ENCODE results near the gene CIPC. TPM values are rescaled to one million over a fixed set of nuclear protein-coding genes. Genes with fewer than 3 reads are reported as not detected.

The CIPC gene
- polyA plus RNA-seq, 1 donor from 2014 or later, result 36.7 TPM

DNA sequence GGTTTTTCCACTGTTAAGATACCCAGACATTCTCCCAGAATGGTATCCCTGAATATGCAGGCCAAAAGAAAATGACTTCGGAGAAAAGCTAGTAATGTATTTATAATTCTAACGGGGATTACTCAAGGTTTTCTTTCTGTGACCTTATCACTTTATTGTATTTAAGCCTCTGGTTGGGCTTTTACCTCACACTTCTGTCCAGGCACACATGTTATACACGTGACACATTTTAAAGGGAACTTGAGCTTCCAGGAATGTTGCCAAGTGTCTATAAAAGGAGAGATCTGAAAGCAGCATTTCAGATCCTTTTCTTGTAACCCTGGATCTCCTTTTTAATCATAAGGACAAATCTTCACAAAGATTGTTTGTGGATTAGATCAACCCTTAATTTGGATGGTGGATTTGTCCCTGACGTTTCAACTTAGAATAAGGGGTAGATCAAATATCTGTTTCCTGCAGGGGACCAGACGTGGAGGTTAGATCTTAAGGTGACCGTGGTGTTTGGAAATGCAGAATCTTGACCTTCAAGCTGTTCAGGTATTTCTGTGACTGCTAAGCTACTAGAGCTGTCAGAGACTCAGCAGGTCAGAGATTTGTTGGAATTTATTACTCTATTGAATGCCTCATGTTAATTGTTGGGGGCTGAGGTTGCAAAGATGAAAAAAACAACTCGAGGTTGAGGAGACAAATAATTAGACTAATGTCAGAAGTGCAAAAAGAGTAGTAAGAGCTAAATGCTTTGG, 1.5 kb downstream of the CIPC start:
- peak overlapping the region; percentile 87 for H3K4me3 ChIP-seq (ENCODE audit: low read length)
- no peaks in the 10 kb centered on the region for H3K9me3 ChIP-seq (ENCODE audit: low read length)
- H2AFZ ChIP-seq (ENCODE audit: low read depth, low read length), result no peak overlapping the region
- H3K79me2 ChIP-seq (replicated peaks; ENCODE audit: insufficient read depth, low read length), result peaks cover 32% of the 10 kb centered on the region
- TF ChIP-seq RAD21 (conservative IDR thresholded peaks at IDR 0.05), result no peak
- TF ChIP-seq, protein P1, sequence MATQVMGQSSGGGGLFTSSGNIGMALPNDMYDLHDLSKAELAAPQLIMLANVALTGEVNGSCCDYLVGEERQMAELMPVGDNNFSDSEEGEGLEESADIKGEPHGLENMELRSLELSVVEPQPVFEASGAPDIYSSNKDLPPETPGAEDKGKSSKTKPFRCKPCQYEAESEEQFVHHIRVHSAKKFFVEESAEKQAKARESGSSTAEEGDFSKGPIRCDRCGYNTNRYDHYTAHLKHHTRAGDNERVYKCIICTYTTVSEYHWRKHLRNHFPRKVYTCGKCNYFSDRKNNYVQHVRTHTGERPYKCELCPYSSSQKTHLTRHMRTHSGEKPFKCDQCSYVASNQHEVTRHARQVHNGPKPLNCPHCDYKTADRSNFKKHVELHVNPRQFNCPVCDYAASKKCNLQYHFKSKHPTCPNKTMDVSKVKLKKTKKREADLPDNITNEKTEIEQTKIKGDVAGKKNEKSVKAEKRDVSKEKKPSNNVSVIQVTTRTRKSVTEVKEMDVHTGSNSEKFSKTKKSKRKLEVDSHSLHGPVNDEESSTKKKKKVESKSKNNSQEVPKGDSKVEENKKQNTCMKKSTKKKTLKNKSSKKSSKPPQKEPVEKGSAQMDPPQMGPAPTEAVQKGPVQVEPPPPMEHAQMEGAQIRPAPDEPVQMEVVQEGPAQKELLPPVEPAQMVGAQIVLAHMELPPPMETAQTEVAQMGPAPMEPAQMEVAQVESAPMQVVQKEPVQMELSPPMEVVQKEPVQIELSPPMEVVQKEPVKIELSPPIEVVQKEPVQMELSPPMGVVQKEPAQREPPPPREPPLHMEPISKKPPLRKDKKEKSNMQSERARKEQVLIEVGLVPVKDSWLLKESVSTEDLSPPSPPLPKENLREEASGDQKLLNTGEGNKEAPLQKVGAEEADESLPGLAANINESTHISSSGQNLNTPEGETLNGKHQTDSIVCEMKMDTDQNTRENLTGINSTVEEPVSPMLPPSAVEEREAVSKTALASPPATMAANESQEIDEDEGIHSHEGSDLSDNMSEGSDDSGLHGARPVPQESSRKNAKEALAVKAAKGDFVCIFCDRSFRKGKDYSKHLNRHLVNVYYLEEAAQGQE (IDR thresholded peaks at IDR 0.05; ENCODE audit: borderline replicate concordance), result no peak
- no peaks in the 10 kb centered on the region for H4K20me1 ChIP-seq (ENCODE audit: insufficient read depth)
- peak overlapping the region; percentile 97 for H3K9ac ChIP-seq (ENCODE audit: low read length)
- H3K9me2 ChIP-seq (ENCODE audit: insufficient read depth, low read length), result no peaks in the 10 kb centered on the region
- peak overlapping the region; percentile 93 for H3K4me2 ChIP-seq (ENCODE audit: low read length)
- H3K36me3 ChIP-seq (ENCODE audit: insufficient read depth, low read length), result no peaks in the 10 kb centered on the region
- H3K27me3 ChIP-seq (ENCODE audit: insufficient read depth, low read depth, low read length), result no peaks in the 10 kb centered on the region
- H3F3A ChIP-seq (ENCODE audit: insufficient read depth, low read length, poor library complexity, severe bottlenecking), result no peaks in the 10 kb centered on the region
- no peak overlapping the region for H3K27ac ChIP-seq (ENCODE audit: low read length)

DNA sequence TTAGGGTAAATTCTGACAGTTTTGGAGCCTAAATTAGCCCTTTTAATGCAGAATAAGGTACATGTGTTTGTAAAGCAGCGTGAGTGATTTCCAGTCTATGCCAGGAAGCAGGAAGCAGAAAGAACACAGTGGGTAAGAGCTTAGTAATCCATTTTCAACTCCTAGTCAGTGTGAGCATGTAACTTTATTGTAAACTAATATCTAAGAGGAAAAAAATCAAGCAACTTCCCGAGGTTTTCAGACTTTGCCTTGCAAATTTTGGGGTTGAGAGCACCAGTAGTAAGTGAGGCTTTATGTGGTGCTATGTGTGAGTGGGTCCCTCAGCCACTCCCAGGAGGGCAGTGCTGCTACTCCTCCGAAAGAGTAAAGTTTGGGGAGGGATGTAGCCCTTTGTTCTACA, 2.9 kb downstream of the CIPC start:
- Histone ChIP-seq H3K4me3 (ENCODE audit: low read length) (no peak overlapping the region), H2AFZ (ENCODE audit: low read depth, low read length) (no peak overlapping the region), H3K79me2 (replicated peaks; ENCODE audit: insufficient read depth, low read length) (peaks cover 32% of the 10 kb centered on the region), H3K9me2 (ENCODE audit: insufficient read depth, low read length) (no peaks in the 10 kb centered on the region), H3K9me3 (ENCODE audit: low read length) (no peaks in the 10 kb centered on the region), H3K27me3 (ENCODE audit: insufficient read depth, low read depth, low read length) (no peaks in the 10 kb centered on the region), H4K20me1 (ENCODE audit: insufficient read depth) (no peaks in the 10 kb centered on the region), H3K9ac (ENCODE audit: low read length) (no peak overlapping the region), H3K27ac (ENCODE audit: low read length) (no peak overlapping the region), H3F3A (ENCODE audit: insufficient read depth, low read length, poor library complexity, severe bottlenecking) (no peaks in the 10 kb centered on the region), H3K36me3 (ENCODE audit: insufficient read depth, low read length) (no peaks in the 10 kb centered on the region), H3K4me2 (ENCODE audit: low read length) (no peak overlapping the region)
- no peak for TF ChIP-seq MXI1 (conservative IDR thresholded peaks at IDR 0.05; ENCODE audit: poor library complexity, severe bottlenecking)
- no peak for TF ChIP-seq EZH2 (IDR thresholded peaks at IDR 0.05; ENCODE audit: borderline replicate concordance, insufficient read depth, low read length, poor library complexity, severe bottlenecking)
- no peak for TF ChIP-seq TAF1 (IDR thresholded peaks at IDR 0.05; ENCODE audit: low read depth)
- TF ChIP-seq, protein P2, sequence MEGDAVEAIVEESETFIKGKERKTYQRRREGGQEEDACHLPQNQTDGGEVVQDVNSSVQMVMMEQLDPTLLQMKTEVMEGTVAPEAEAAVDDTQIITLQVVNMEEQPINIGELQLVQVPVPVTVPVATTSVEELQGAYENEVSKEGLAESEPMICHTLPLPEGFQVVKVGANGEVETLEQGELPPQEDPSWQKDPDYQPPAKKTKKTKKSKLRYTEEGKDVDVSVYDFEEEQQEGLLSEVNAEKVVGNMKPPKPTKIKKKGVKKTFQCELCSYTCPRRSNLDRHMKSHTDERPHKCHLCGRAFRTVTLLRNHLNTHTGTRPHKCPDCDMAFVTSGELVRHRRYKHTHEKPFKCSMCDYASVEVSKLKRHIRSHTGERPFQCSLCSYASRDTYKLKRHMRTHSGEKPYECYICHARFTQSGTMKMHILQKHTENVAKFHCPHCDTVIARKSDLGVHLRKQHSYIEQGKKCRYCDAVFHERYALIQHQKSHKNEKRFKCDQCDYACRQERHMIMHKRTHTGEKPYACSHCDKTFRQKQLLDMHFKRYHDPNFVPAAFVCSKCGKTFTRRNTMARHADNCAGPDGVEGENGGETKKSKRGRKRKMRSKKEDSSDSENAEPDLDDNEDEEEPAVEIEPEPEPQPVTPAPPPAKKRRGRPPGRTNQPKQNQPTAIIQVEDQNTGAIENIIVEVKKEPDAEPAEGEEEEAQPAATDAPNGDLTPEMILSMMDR (IDR thresholded peaks at IDR 0.05; ENCODE audit: poor library complexity, severe bottlenecking), result no peak
- no peak for TF ChIP-seq POLR2AphosphoS5 (IDR thresholded peaks at IDR 0.05)
- TF ChIP-seq EP300 (conservative IDR thresholded peaks at IDR 0.05; ENCODE audit: poor library complexity, severe bottlenecking), result no peak
- TF ChIP-seq SMC3 (conservative IDR thresholded peaks at IDR 0.05; ENCODE audit: poor library complexity), result no peak
- TF ChIP-seq, protein P1 (IDR thresholded peaks at IDR 0.05; ENCODE audit: borderline replicate concordance), result no peak
- TF ChIP-seq RAD21 (conservative IDR thresholded peaks at IDR 0.05), result no peak

Data from neural cell (in vitro differentiated cells).